GM13976 (cell line): Measurements from ENCODE around the gene TRPM7.
"Not testable (repeated sequence)": the region's sequence is repeated elsewhere in the genome, so short reads cannot be mapped to it uniquely, and the experiment has no call there.

Experiments used
- DNase-seq: peaks from one replicate; pipeline ENCODE4 v3.0.0; 2012; ENCODE audit warnings: low spot score
- CTCF ChIP-seq: IDR thresholded peaks from 2 replicates; pipeline ENCODE4 v1.5.1; 2012; ENCODE audit warnings: borderline replicate concordance, mild to moderate bottlenecking; ENCODE audit not compliant: insufficient read depth; ENCODE audit errors: extremely low read depth, missing control alignments, control extremely low read depth
- in situ Hi-C: fragments of 300-500 bp; cut with MboI; formaldehyde crosslinking; loops from one replicate; pipeline ENCODE4 v1.12.0; 2022; ENCODE audit warnings: low sequenced_read_pairs, mixed read lengths, inconsistent platforms; ENCODE audit not compliant: unreplicated experiment

Gene TRPM7

GRCh38 chr15:50577492-50577891 lies 109.1 kb downstream of the TRPM7 start:
- in situ Hi-C loops, result no loop called here
- no peak for TF ChIP-seq CTCF
- no peak for DNase-seq

DNA sequence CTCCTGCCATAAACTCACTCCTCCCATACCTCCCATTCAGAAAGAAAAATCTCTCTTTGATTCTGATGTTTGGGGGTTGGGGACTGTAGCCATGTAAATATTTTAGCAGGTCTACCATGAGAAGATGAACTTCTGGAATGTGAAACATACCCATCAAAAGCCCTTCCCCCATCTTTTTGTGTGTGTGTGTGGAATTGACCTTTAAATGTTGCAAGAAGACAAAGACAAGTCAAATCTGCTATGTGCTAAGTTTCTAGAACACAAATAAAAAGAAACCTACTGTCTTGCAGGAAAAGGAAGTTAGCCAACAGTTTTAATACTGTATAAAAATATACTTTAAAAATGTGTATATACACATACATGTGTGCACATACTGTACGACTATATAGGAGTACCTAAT lies 110.4 kb downstream of the TRPM7 start:
- DNase-seq, result no peak
- in situ Hi-C loops, result no loop called here
- no peak for TF ChIP-seq CTCF

GRCh38 chr15:50573842-50574241 lies 112.8 kb downstream of the TRPM7 start:
- in situ Hi-C loops, result not testable (repeated sequence)

DNA sequence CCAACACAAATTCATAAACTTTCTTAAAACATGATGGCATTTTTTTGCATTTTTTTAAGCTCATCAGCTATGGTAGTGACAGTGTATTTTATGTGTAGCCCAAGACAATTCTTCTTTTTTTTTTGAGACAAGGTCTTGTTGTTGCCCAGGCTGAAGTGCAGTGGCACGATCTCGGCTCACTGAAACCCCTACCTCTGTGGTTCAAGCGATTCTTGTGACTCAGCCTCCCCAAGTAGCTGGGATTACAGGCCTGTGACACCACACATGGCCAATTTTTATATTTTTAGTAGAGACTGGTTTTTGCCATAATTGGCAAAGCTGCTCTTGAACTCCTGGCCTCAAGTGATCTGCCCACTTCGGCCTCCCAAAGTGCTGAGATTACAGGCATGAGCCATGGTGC lies 122.8 kb downstream of the TRPM7 start:
- TF ChIP-seq CTCF, result no peak
- DNase-seq, result no peak
- in situ Hi-C loops, result no loop called here

More at GRCh38 chr15:50573842-50574241, 112.8 kb downstream of the TRPM7 start:
- DNase-seq, result not testable (repeated sequence)

GRCh38 chr15:50562735-50563640 lies 123.6 kb downstream of the TRPM7 start:
- in situ Hi-C loops, result no loop called here
- no peak for DNase-seq
- TF ChIP-seq CTCF, result no peak

DNA sequence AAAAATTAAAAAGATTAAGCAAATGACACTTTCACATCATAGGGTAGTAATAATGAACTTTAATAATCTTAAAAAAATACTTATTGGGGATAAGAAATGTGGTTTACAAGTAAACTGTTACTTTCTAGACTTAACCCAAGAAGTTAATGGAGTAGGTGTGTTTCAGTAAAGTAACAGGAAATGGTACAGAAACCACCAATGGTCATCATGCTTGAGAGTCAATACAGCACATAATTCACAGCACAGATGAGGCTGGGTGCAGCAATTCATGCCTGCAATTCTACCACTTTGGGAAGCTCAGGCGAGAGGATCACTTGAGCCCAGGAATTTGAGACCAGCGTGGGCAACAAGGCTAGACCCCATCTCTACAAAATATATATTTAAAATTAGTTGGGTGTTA lies 128.6 kb downstream of the TRPM7 start:
- DNase-seq, result peak; percentile 41
- in situ Hi-C loops, result no loop called here
- TF ChIP-seq CTCF, result no peak

- DNase-seq, result no peak
- TF ChIP-seq CTCF, result no peak
- in situ Hi-C loops, result no loop called here
Measured at GRCh38 chr15:50556642-50557371, 129.8 kb downstream of the TRPM7 start.
